Stimulated activated CD8-positive, alpha-beta memory T cell treated with anti-CD3 and anti-CD28 coated beads, Interleukin-7, amount 100 ng/mL, for 24 hours (primary cell): ENCODE results near the gene SHKBP1.
A peak's percentile ranks its signal among the peaks of the same experiment; 100 is the strongest.
"Not testable (repeated sequence)": the region's sequence is repeated elsewhere in the genome, so short reads cannot be mapped to it uniquely, and the experiment has no call there.

Source experiments
- DNase-seq: peaks from one replicate; pipeline ENCODE4 v3.0.0-alpha.2; 2020; ENCODE audit warnings: low read depth

Gene SHKBP1

GRCh38 chr19:40585241-40585981 is 8.7 kb downstream of the SHKBP1 start:
- DNase-seq: no peak

GRCh38 chr19:40585982-40586422 is 9.3 kb downstream of the SHKBP1 start:
- DNase-seq: no peak

- DNase-seq: no peak
Observed at GRCh38 chr19:40586611-40587010, 9.9 kb downstream of the SHKBP1 start.

- DNase-seq: no peak
Observed at GRCh38 chr19:40588110-40588854, 11.6 kb downstream of the SHKBP1 start.

GRCh38 chr19:40588926-40589569 is 12.4 kb downstream of the SHKBP1 start:
- DNase-seq: no peak

GRCh38 chr19:40589591-40590429 is 13.1 kb downstream of the SHKBP1 start:
- DNase-seq: no peak

GRCh38 chr19:40590464-40591265 is 14.0 kb downstream of the SHKBP1 start:
- no peak for DNase-seq

GRCh38 chr19:40591724-40592123 is 15.1 kb downstream of the SHKBP1 start:
- DNase-seq: not testable (repeated sequence)

GRCh38 chr19:40592170-40592569 is 15.5 kb downstream of the SHKBP1 start:
- no peak for DNase-seq

- no peak for DNase-seq
Observed at GRCh38 chr19:40594255-40594654, 17.6 kb downstream of the SHKBP1 start.

GRCh38 chr19:40594657-40595091 is 18.0 kb downstream of the SHKBP1 start:
- no peak for DNase-seq

GRCh38 chr19:40596608-40597328 is 20.1 kb downstream of the SHKBP1 start:
- DNase-seq: no peak

GRCh38 chr19:40597329-40597838 is 20.7 kb downstream of the SHKBP1 start:
- no peak for DNase-seq

GRCh38 chr19:40598121-40598917 is 21.6 kb downstream of the SHKBP1 start:
- DNase-seq: peak; percentile 78

GRCh38 chr19:40598918-40599307 is 22.2 kb downstream of the SHKBP1 start:
- no peak for DNase-seq

GRCh38 chr19:40599331-40599901 is 22.7 kb downstream of the SHKBP1 start:
- DNase-seq: no peak

GRCh38 chr19:40599902-40600569 is 23.4 kb downstream of the SHKBP1 start:
- no peak for DNase-seq

- DNase-seq: no peak
Observed at GRCh38 chr19:40600570-40601133, 24.0 kb downstream of the SHKBP1 start.
